B cell (primary cell): ENCODE measurements around the gene SPATA20. TPM values are rescaled to one million over a fixed set of nuclear protein-coding genes. Genes with fewer than 3 reads are reported as not detected.

Source experiments
- ATAC-seq: fragments of 200-7000 bp; cut with Tn5 transposase; one replicate; pipeline ENCODE4 v1.10.0; 2021; ENCODE audit warnings: low read depth, mild to moderate bottlenecking, moderate number of reproducible peaks, moderate library complexity
- CTCF ChIA-PET: fragments of 350-600 bp; sonication (Branson Sonifier 250); formaldehyde crosslinking; loops from one replicate; lab custom pipeline; 2021; ENCODE audit warnings: antibody characterized with exemption, inconsistent platforms; lab: Charles Lee
- POLR2A ChIA-PET: fragments of 350-600 bp; sonication (Branson Sonifier 250); formaldehyde crosslinking; loops from one replicate; lab custom pipeline; 2021; ENCODE audit warnings: antibody characterized with exemption; lab: Charles Lee
- DNase-seq: peaks from one replicate; pipeline ENCODE4 v3.0.0; 2013
- H2AFZ ChIP-seq: 2 replicates; pipeline ENCODE4 v1.6.1; 2012; ENCODE audit warnings: mild to moderate bottlenecking, low read depth, low read length; ENCODE audit not compliant: insufficient read depth, poor library complexity, severe bottlenecking
- H3K27ac ChIP-seq, 2 donors: 1 replicate in 1 of 2; 2 replicates in 1 of 2; pipeline ENCODE4 v1.5.1; 2012 to 2013; ENCODE audit warnings: low read length in 2 of 2, mild to moderate bottlenecking in 2 of 2, moderate library complexity in 1 of 2
- H3K27me3 ChIP-seq, 4 experiments: fragments of 200-600 bp in 1 of 4; sonication (generic) in 1 of 4; replicated peaks in 1 of 4; 1 replicate in 2 of 4; 2 replicates in 2 of 4; pipeline versions ENCODE4 v1.6.1 to v1.7.0; 2013 to 2016; ENCODE audit warnings: low read length in 3 of 4, mild to moderate bottlenecking in 2 of 4, mixed read lengths in 1 of 4, moderate library complexity in 1 of 4; ENCODE audit not compliant: insufficient read depth in 4 of 4, control insufficient read depth in 3 of 4; ENCODE audit errors: control extremely low read depth in 1 of 4
- H3K36me3 ChIP-seq, 2 experiments: replicated peaks in 1 of 2; 1 replicate in 1 of 2; 2 replicates in 1 of 2; pipeline versions ENCODE4 v1.6.1 to v1.7.1; 2013; ENCODE audit warnings: low read length in 1 of 2; ENCODE audit not compliant: insufficient read depth in 2 of 2, control insufficient read depth in 1 of 2; ENCODE audit errors: control extremely low read depth in 1 of 2, extremely low read depth in 1 of 2
- H3K4me1 ChIP-seq, 2 donors: fragments of 200-600 bp in 1 of 2; sonication (generic) in 1 of 2; 1 replicate in 1 of 2; 2 replicates in 1 of 2; pipeline versions ENCODE4 v1.5.1 to v1.6.1; 2013 to 2017; ENCODE audit warnings: low read length in 2 of 2; ENCODE audit not compliant: control insufficient read depth in 2 of 2, insufficient read depth in 2 of 2
- H3K4me2 ChIP-seq: replicated peaks from 2 replicates; pipeline ENCODE3; 2012; ENCODE audit warnings: mild to moderate bottlenecking, low read depth, low read length; ENCODE audit not compliant: poor library complexity, severe bottlenecking
- H3K4me3 ChIP-seq, 5 experiments: fragments of 200-600 bp in 1 of 5; sonication (generic) in 1 of 5; 1 replicate in 3 of 5; 2 replicates in 2 of 5; pipeline versions ENCODE4 v1.5.1 to v1.7.0; 2011 to 2016; ENCODE audit warnings: low read length in 4 of 5, mild to moderate bottlenecking in 4 of 5, low read depth in 2 of 5, control low read depth in 1 of 5, moderate library complexity in 1 of 5; ENCODE audit not compliant: insufficient read depth in 1 of 5; ENCODE audit errors: control extremely low read depth in 1 of 5, extremely low read depth in 1 of 5
- H3K79me2 ChIP-seq: fragments of 200-600 bp; sonication (generic); one replicate; pipeline ENCODE4 v1.6.0; 2016; ENCODE audit warnings: low read length; ENCODE audit not compliant: control insufficient read depth, insufficient read depth
- H3K9ac ChIP-seq: fragments of 200-600 bp; sonication (generic); 2 replicates; pipeline ENCODE4 v1.6.1; 2017; ENCODE audit warnings: mild to moderate bottlenecking, low read length, moderate library complexity
- H3K9me3 ChIP-seq, 3 donors: one replicate each; pipeline versions ENCODE4 v1.6.1 to v1.7.1; 2013; ENCODE audit warnings: low read length in 2 of 3; ENCODE audit not compliant: control insufficient read depth in 2 of 3, insufficient read depth in 1 of 3; ENCODE audit errors: control extremely low read depth in 1 of 3
- H4K20me1 ChIP-seq: 2 replicates; pipeline ENCODE4 v1.6.0; 2012; ENCODE audit warnings: mild to moderate bottlenecking, low read length; ENCODE audit not compliant: insufficient read depth, control insufficient read depth, poor library complexity, severe bottlenecking
- H3K27ac Mint-ChIP-seq: one replicate; pipeline ENCODE4 v1.8.0; 2021; ENCODE audit warnings: mixed read lengths
- H3K27me3 Mint-ChIP-seq: one replicate; pipeline ENCODE4 v1.8.0; 2021; ENCODE audit warnings: mixed read lengths
- H3K4me1 Mint-ChIP-seq: one replicate; pipeline ENCODE4 v1.8.0; 2021; ENCODE audit warnings: mixed read lengths
- H3K4me3 Mint-ChIP-seq: one replicate; pipeline ENCODE4 v1.8.0; 2021; ENCODE audit warnings: mixed read lengths
- H3K9me3 Mint-ChIP-seq: one replicate; pipeline ENCODE4 v1.8.0; 2022; ENCODE audit warnings: mixed read lengths; ENCODE audit not compliant: insufficient read depth
- EZH2 ChIP-seq: IDR thresholded peaks from 2 replicates; pipeline ENCODE4 v1.6.1; 2012; ENCODE audit warnings: borderline replicate concordance, low read depth, mild to moderate bottlenecking, moderate library complexity, low read length; ENCODE audit not compliant: insufficient read depth, poor library complexity, severe bottlenecking
- WGBS: methylation state at CpG from one replicate; pipeline ENCODE4 v1.1.5; 2013; ENCODE audit warnings: missing lambda C conversion rate; ENCODE audit not compliant: insufficient coverage; 5-methylcytosine and 5-hydroxymethylcytosine counted together
- intact Hi-C: fragments of 100-400 bp; cut with micrococcal nuclease; formaldehyde crosslinking; loops from one replicate; pipeline ENCODE4 v1.10.0; 2022
- polyA plus RNA-seq: library from polyadenylated mRNA; depleted of rRNA; stranded (reverse); fragments of >200 nt; gene quantifications from 2 replicates; pipeline ENCODE4 v1.2.3, GENCODE V29; 2012
- total RNA-seq, 2 donors: library from RNA; stranded (reverse); fragments of 120-200 nt in 1 of 2; gene quantifications; 1 replicate in 1 of 2; 2 replicates in 1 of 2; pipeline versions ENCODE4 v1.2.3 to v1.2.4, GENCODE V29; 2013 to 2022
- TF ChIP-seq, protein P1 (sequence below): fragments of 200-600 bp; IDR thresholded peaks from one replicate; pipeline ENCODE4 v1.8.0; 2022; ENCODE audit warnings: antibody characterized with exemption, mild to moderate bottlenecking

Gene SPATA20
- total and polyA plus RNA-seq, 2 donors (not counting 1 experiment from before 2014, with no cell fraction given), result 61.7 to 68.5 TPM

DNA sequence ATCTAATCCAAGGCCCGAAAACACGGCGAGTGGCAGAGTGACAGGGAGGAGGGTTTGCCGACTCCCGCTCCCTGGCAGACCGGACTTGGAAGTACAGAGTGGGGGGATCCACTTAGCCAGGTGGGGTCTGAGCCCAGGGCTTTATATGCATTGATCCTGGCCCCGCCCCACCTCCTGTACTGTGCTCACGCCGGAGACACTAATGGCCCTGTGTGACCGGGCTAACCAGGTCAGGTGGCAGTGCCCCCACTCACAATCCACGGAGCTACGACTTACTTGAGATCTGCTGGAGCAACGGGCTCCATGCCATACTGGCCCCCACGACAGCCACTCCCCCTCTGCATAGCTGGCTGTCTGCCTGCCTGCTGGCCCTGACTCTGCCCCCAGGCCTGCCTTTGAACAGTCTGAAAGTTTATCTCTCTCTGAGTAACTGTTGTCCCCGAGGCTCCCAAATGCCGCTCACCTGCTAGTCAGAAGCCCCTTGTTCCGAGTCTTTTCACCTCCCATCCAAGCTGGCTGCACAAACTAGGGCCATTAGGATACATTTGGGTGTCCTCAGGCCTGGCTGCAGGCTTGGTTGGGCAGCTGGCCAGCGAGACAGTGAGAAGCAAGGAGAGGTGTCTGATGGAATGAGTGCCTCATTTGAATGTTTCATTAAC lies 41.5 kb downstream of the SPATA20 start:
- H3K4me1 Mint-ChIP-seq, result no peaks in the 10 kb centered on the region
- Histone ChIP-seq H4K20me1 (no peaks in the 10 kb centered on the region), H3K27ac (no peak overlapping the region), H3K4me3 (no peak overlapping the region), H2AFZ (no peak overlapping the region), H3K27me3 (no peaks in the 10 kb centered on the region), H3K9ac (no peak overlapping the region), H3K36me3 (no peaks in the 10 kb centered on the region), H3K9me3 (peaks cover 0 to 3% (median 0%) of the 10 kb centered on the region in 3 donors), H3K4me1 (no peaks in the 10 kb centered on the region), H3K79me2 (no peaks in the 10 kb centered on the region), H3K4me2 (no peak overlapping the region)
- TF ChIP-seq EZH2, result no peak
- TF ChIP-seq, protein P1, sequence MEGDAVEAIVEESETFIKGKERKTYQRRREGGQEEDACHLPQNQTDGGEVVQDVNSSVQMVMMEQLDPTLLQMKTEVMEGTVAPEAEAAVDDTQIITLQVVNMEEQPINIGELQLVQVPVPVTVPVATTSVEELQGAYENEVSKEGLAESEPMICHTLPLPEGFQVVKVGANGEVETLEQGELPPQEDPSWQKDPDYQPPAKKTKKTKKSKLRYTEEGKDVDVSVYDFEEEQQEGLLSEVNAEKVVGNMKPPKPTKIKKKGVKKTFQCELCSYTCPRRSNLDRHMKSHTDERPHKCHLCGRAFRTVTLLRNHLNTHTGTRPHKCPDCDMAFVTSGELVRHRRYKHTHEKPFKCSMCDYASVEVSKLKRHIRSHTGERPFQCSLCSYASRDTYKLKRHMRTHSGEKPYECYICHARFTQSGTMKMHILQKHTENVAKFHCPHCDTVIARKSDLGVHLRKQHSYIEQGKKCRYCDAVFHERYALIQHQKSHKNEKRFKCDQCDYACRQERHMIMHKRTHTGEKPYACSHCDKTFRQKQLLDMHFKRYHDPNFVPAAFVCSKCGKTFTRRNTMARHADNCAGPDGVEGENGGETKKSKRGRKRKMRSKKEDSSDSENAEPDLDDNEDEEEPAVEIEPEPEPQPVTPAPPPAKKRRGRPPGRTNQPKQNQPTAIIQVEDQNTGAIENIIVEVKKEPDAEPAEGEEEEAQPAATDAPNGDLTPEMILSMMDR, result no peak
- H3K27me3 Mint-ChIP-seq, result peaks cover 18% of the 10 kb centered on the region
- ChIA-PET CTCF (interaction anchor here (0.7 kb wide), 1 partner anchor 1976 kb away, joined by 3 read pairs; no protein-coding TSS in a partner anchor), POLR2A (no interaction called here)
- no peaks in the 10 kb centered on the region for H3K9me3 Mint-ChIP-seq
- WGBS, result 93% methylated on average over 15 of the region's 18 CpGs
- H3K4me3 Mint-ChIP-seq, result no peak overlapping the region
- no peak overlapping the region for H3K27ac Mint-ChIP-seq
- no peak for DNase-seq
- no peak for ATAC-seq
- intact Hi-C loops, result no loop called here

DNA sequence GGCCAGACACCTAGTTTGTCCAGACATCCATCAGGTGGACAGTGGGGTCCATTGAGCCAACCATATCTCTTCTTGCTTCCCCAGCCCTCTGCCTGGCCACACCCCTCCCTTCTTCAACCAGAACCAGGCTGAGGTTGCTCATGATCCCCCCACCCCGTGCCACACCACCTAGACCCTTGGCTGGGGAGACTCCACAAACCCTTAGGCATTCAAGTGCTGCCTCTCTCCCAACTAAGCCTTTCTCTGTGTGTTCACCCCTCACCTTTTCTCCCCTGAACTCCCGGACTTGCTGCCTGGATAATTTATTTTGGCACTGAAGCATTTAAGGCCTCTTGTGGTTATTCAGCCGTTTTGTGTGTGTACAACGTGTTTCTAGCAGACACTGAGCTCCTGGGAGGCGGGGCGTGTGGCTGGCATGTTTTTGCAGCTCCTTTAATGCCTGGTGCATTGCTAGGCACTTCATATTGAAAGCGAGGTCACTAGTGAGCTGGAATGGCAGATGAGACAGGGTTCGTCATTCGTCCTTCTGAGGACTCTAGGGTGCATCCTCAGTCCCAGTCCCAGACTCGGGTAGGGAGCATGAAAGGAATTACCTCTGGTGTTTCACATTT lies 42.2 kb downstream of the SPATA20 start:
- no peak overlapping the region for H3K27ac ChIP-seq
- no peak overlapping the region for H3K4me2 ChIP-seq
- intact Hi-C loops, result no loop called here
- no peak for DNase-seq
- H2AFZ ChIP-seq, result no peak overlapping the region
- 81% methylated on average over 9 of the region's 10 CpGs for WGBS
- no peak overlapping the region for H3K9ac ChIP-seq
- ChIA-PET POLR2A (no interaction called here), CTCF (no interaction called here)
- ATAC-seq, result no peak
- TF ChIP-seq, protein P1, result no peak
- no peak for TF ChIP-seq EZH2
- H3K4me3 ChIP-seq, result no peak overlapping the region
- H3K4me1 ChIP-seq, result no peaks in the 10 kb centered on the region
- no peaks in the 10 kb centered on the region for H4K20me1 ChIP-seq
- H3K27me3 Mint-ChIP-seq, result peaks cover 11% of the 10 kb centered on the region
- H3K9me3 Mint-ChIP-seq, result no peaks in the 10 kb centered on the region
- H3K27ac Mint-ChIP-seq, result no peak overlapping the region
- H3K27me3 ChIP-seq, result no peaks in the 10 kb centered on the region
- H3K79me2 ChIP-seq, result no peaks in the 10 kb centered on the region
- no peaks in the 10 kb centered on the region for H3K36me3 ChIP-seq
- H3K4me1 Mint-ChIP-seq, result no peaks in the 10 kb centered on the region
- H3K4me3 Mint-ChIP-seq, result no peak overlapping the region
- peaks cover 0 to 3% (median 0%) of the 10 kb centered on the region in 3 donors for H3K9me3 ChIP-seq
